ENCODE measurements around the gene MYRFL. TPM values are rescaled to one million over a fixed set of nuclear protein-coding genes. Genes with fewer than 3 reads are reported as not detected.

Gene MYRFL
- total RNA-seq, 4 donors from 2014 or later = 0.17 to 1.8 (median 0.44) TPM; not detected in 1

- no peak for TF ChIP-seq CTCF (IDR thresholded peaks at IDR 0.05; ENCODE audit: low read depth)
These were observed 4.0 kb upstream of the MYRFL start for GRCh38 chr12:69821032-69821455.

DNA sequence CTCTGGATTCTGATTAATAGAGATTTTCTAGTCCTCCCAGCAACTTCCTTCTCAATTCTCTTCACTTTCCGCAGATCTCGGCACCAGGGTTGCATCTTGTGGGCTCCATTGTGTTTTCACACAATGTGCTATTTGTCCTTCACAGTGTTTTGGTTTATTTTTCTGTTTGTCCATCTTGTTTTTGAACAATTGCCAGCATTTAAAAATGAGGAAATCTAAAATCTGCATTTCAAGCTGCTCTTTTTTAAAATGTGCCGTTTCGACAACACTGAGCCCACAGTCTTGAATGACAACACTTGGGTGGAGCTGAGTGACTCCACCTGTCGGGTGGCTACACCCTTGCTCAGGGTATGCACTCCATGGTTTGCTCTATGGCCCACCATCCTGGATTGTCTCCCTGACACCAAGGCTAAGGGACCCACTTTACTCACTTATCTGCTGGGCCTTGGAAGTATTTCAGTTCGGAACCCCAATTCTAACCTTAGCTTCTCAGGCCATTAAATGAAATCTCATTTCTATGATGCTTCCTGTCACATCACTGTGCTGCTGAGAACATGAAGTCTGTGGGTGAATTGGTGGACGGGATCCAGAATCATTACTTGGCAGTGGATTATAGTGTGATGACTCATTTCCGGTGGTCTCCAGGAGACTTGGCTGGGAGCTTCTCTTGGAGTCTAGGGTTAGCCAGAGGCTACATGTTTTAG lies 3.4 kb upstream of the MYRFL start:
- no peak for TF ChIP-seq CTCF (IDR thresholded peaks at IDR 0.05; ENCODE audit: low read depth)

DNA sequence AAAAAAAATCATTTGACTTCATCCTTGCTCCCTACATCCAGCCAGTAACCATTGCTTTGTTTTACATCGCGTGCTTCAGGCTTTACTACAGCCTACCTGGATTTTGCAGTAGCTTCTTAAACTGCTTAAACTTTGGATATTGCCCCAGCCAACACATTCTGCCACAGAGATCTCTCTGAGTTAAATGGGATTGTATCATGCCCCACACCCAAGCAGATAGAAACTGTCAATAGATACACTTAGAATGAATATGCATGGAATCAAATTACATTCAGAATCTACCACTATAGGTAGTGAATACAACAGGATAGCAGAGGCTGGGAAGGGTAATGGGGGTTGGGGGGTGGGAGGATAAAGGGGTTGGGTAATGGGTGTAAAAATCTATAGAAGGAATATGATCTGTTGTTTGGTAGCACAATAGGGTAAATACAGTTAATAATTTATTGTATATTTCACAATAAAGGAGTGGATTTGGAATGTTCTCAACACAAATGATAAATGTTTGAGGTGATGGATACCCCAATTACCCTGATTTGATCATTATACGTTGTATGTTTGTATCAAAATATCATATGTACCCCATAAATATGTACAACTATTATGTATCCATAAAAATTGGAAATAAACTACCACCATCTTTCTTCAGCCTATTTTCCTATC lies 2.7 kb upstream of the MYRFL start:
- no peak for TF ChIP-seq CTCF (IDR thresholded peaks at IDR 0.05; ENCODE audit: low read depth)

- no peak for TF ChIP-seq CTCF (IDR thresholded peaks at IDR 0.05; ENCODE audit: low read depth)
These were observed 999 bp upstream of the MYRFL start for GRCh38 chr12:69824028-69824427.

DNA sequence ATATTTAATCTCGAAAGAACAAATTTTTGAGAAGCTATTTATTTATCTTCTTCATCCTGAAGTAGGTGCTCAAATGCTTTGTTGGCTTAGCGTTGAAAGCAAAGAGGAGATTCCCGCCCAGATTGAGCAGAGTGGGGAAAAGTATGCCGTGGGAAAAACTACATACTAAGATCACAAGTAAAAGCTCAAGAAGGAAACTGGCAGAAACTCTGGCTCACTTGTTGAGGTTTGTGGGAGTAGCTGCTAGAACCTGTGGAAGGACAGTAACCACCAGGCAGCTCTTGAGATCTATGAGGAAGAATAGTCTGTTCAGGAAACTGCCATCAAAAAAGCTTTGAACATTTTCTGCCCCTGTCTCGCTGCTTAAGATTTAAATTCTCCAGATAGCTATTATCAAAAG lies 3.9 kb downstream of the MYRFL start:
- no peak for TF ChIP-seq CTCF (IDR thresholded peaks at IDR 0.05; ENCODE audit: low read depth)

DNA sequence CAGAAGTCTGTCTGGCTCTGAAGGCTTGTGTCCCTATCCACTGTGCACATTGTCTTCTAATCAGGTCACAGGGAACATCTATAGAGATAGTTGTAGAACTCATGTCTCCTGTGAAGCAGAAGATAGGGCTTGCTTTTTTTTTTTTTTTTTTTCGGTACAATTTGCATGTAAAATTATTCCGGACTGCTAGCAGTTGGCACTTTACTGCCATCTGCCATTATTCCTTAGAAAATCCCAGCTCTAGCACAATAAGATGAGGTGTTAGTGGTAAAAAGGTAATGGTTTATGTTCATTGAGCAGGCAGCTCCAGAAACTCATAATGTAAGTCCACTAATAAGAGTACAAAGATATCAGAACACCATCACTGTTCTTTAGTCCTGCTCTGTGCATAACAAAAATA lies 8.7 kb downstream of the MYRFL start:
- TF ChIP-seq CTCF (IDR thresholded peaks at IDR 0.05; ENCODE audit: low read depth) = no peak

- TF ChIP-seq CTCF (IDR thresholded peaks at IDR 0.05; ENCODE audit: low read depth) = no peak
These were observed 9.1 kb downstream of the MYRFL start for GRCh38 chr12:69834147-69834546.

All from subcutaneous adipose tissue (tissue), 4 donors.